SK-N-MC (cell line): ENCODE results near the gene MYO9A.
A peak's percentile ranks its signal among the peaks of the same experiment; 100 is the strongest.

Experiments used
- DNase-seq: peaks from one replicate; pipeline ENCODE4 v3.0.0-alpha.2; 2011; ENCODE audit warnings: low read depth, low spot score
- H3K27ac ChIP-seq: fragments of 200-600 bp; sonication (generic); 2 replicates; pipeline ENCODE4 v1.5.1; 2016; ENCODE audit warnings: mixed run types
- H3K36me3 ChIP-seq: fragments of 200-600 bp; sonication (generic); 2 replicates; pipeline ENCODE4 v1.6.1; 2017; ENCODE audit warnings: antibody characterized with exemption, low read length, mixed read lengths; ENCODE audit not compliant: insufficient read depth
- H3K4me3 ChIP-seq: fragments of 200-600 bp; sonication (generic); 2 replicates; pipeline ENCODE4 v1.5.1; 2016
- H3K9ac ChIP-seq: fragments of 200-600 bp; sonication (generic); 2 replicates; pipeline ENCODE4 v1.8.0; 2017; ENCODE audit warnings: mixed run types, mixed read lengths; ENCODE audit not compliant: insufficient read length
- H3K9me3 ChIP-seq: fragments of 200-600 bp; sonication (generic); 2 replicates; pipeline ENCODE4 v1.6.1; 2017; ENCODE audit warnings: low read depth, mild to moderate bottlenecking, antibody characterized with exemption, low read length, moderate library complexity, mixed read lengths
- EZH2 ChIP-seq: fragments of 200-600 bp; sonication (generic); IDR thresholded peaks from one replicate; pipeline ENCODE4 v1.6.1; 2017; ENCODE audit warnings: antibody characterized with exemption
- FOXP2 ChIP-seq: optimal IDR thresholded peaks from 2 replicates; pipeline ENCODE3; 2011; ENCODE audit warnings: mild to moderate bottlenecking, moderate library complexity; ENCODE audit not compliant: insufficient read depth; ENCODE audit errors: extremely low read length, control extremely low read depth
- POLR2AphosphoS5 ChIP-seq: IDR thresholded peaks from 2 replicates; pipeline ENCODE4 v1.6.1; 2012; ENCODE audit warnings: mild to moderate bottlenecking, low read depth, low read length, borderline replicate concordance

MYO9A gene

GRCh38 chr15:72155635-72156616 lies 38.0 kb upstream of the MYO9A start:
- DNase-seq = peak; percentile 61
- Histone ChIP-seq H3K9ac (no peak overlapping the region), H3K27ac (no peak overlapping the region), H3K36me3 (no peaks in the 10 kb centered on the region), H3K4me3 (peak overlapping the region; percentile 57), H3K9me3 (no peaks in the 10 kb centered on the region)
- no peak for TF ChIP-seq EZH2
- TF ChIP-seq POLR2AphosphoS5 = no peak
- no peak for TF ChIP-seq FOXP2

- DNase-seq = no peak
- Histone ChIP-seq H3K36me3 (no peaks in the 10 kb centered on the region), H3K4me3 (no peak overlapping the region), H3K9me3 (no peaks in the 10 kb centered on the region), H3K9ac (no peak overlapping the region), H3K27ac (no peak overlapping the region)
- TF ChIP-seq POLR2AphosphoS5 (no peak), FOXP2 (no peak), EZH2 (no peak)
Observed at GRCh38 chr15:72155003-72155621, 37.2 kb upstream of the MYO9A start.

- TF ChIP-seq POLR2AphosphoS5 = no peak
- Histone ChIP-seq H3K4me3 (no peak overlapping the region), H3K36me3 (no peaks in the 10 kb centered on the region), H3K9me3 (no peaks in the 10 kb centered on the region), H3K9ac (no peak overlapping the region), H3K27ac (no peak overlapping the region)
- no peak for DNase-seq
Observed at GRCh38 chr15:72154316-72154715, 36.4 kb upstream of the MYO9A start.

GRCh38 chr15:72153269-72154000 lies 35.5 kb upstream of the MYO9A start:
- H3K9me3 ChIP-seq = no peaks in the 10 kb centered on the region
- TF ChIP-seq EZH2 (no peak), POLR2AphosphoS5 (no peak), FOXP2 (no peak)
- no peak for DNase-seq
- H3K9ac ChIP-seq = no peak overlapping the region
- no peaks in the 10 kb centered on the region for H3K36me3 ChIP-seq
- H3K4me3 ChIP-seq = no peak overlapping the region
- no peak overlapping the region for H3K27ac ChIP-seq

GRCh38 chr15:72147418-72147817 lies 29.5 kb upstream of the MYO9A start:
- Histone ChIP-seq H3K27ac (no peak overlapping the region), H3K4me3 (no peak overlapping the region), H3K36me3 (no peaks in the 10 kb centered on the region), H3K9me3 (no peaks in the 10 kb centered on the region), H3K9ac (no peak overlapping the region)
- DNase-seq = no peak
- TF ChIP-seq FOXP2 (no peak), POLR2AphosphoS5 (no peak), EZH2 (no peak)

GRCh38 chr15:72146934-72147333 lies 29.0 kb upstream of the MYO9A start:
- Histone ChIP-seq H3K27ac (no peak overlapping the region), H3K4me3 (no peak overlapping the region), H3K36me3 (no peaks in the 10 kb centered on the region), H3K9me3 (no peaks in the 10 kb centered on the region), H3K9ac (no peak overlapping the region)
- DNase-seq = no peak
- TF ChIP-seq EZH2 = no peak
- TF ChIP-seq POLR2AphosphoS5 = no peak
- TF ChIP-seq FOXP2 = no peak

GRCh38 chr15:72146221-72146620 lies 28.3 kb upstream of the MYO9A start:
- Histone ChIP-seq H3K36me3 (no peaks in the 10 kb centered on the region), H3K9me3 (no peaks in the 10 kb centered on the region), H3K27ac (no peak overlapping the region), H3K9ac (no peak overlapping the region), H3K4me3 (no peak overlapping the region)
- DNase-seq = no peak
- TF ChIP-seq EZH2 (no peak), FOXP2 (no peak), POLR2AphosphoS5 (no peak)
